Fibroblast of lung (primary cell): ENCODE data around the gene INTS2. TPM values are rescaled to one million over a fixed set of nuclear protein-coding genes. Genes with fewer than 3 reads are reported as not detected.
"Not testable (repeated sequence)": the region's sequence is repeated elsewhere in the genome, so short reads cannot be mapped to it uniquely, and the experiment has no call there.

Experiments
- DNase-seq, 2 donors: peaks; one replicate each; pipeline versions ENCODE4 v3.0.0 to v3.0.0-alpha.2; 2010; ENCODE audit warnings: low read depth in 2 of 2
- H2AFZ ChIP-seq: 2 replicates; pipeline ENCODE4 v1.5.1; 2012; ENCODE audit warnings: low read length, control low read depth, inconsistent platforms
- H3K27ac ChIP-seq: 2 replicates; pipeline ENCODE4 v1.5.1; 2011; ENCODE audit warnings: low read length, control low read depth; ENCODE audit not compliant: insufficient read depth
- H3K27me3 ChIP-seq: 2 replicates; pipeline ENCODE4 v1.5.1; 2011; ENCODE audit warnings: mild to moderate bottlenecking, low read length; ENCODE audit not compliant: control insufficient read depth, insufficient read depth
- H3K36me3 ChIP-seq: 2 replicates; pipeline ENCODE4 v1.5.1; 2011; ENCODE audit warnings: low read length; ENCODE audit not compliant: control insufficient read depth, insufficient read depth
- H3K4me1 ChIP-seq: 2 replicates; pipeline ENCODE4 v1.5.1; 2011; ENCODE audit warnings: low read length; ENCODE audit not compliant: control insufficient read depth, insufficient read depth; ENCODE audit errors: extremely low read depth
- H3K4me2 ChIP-seq: 2 replicates; pipeline ENCODE4 v1.5.1; 2011; ENCODE audit warnings: low read length, control low read depth; ENCODE audit not compliant: insufficient read depth; ENCODE audit errors: extremely low read depth
- H3K4me3 ChIP-seq, 4 experiments: fragments of 200-600 bp in 1 of 4; sonication (generic) in 1 of 4; replicated peaks in 1 of 4; 2 replicates each; pipeline ENCODE4 v1.5.1; 2011 to 2016; ENCODE audit warnings: low read length in 4 of 4, low read depth in 3 of 4, mild to moderate bottlenecking in 3 of 4, control low read depth in 2 of 4, inconsistent platforms in 1 of 4, mixed read lengths in 1 of 4; ENCODE audit not compliant: insufficient read depth in 1 of 4; ENCODE audit errors: control extremely low read depth in 1 of 4
- H3K79me2 ChIP-seq: 2 replicates; pipeline ENCODE4 v1.5.1; 2012; ENCODE audit warnings: mild to moderate bottlenecking, low read length, inconsistent platforms; ENCODE audit not compliant: control insufficient read depth, insufficient read depth
- H3K9ac ChIP-seq: 2 replicates; pipeline ENCODE4 v1.5.1; 2011; ENCODE audit warnings: mild to moderate bottlenecking, low read length, control low read depth; ENCODE audit not compliant: insufficient read depth
- H3K9me3 ChIP-seq: 2 replicates; pipeline ENCODE4 v1.5.1; 2012; ENCODE audit warnings: low read depth, low read length; ENCODE audit not compliant: control insufficient read depth, insufficient read depth
- H4K20me1 ChIP-seq: 2 replicates; pipeline ENCODE4 v1.5.1; 2011; ENCODE audit warnings: low read length; ENCODE audit not compliant: control insufficient read depth, insufficient read depth; ENCODE audit errors: extremely low read depth
- CTCF ChIP-seq, 2 donors: IDR thresholded peaks in 1 of 2; conservative IDR thresholded peaks in 1 of 2; 1 replicate in 1 of 2; 2 replicates in 1 of 2; pipeline ENCODE4 v1.5.1; 2011 to 2012; ENCODE audit warnings: low read length in 2 of 2, control low read depth in 1 of 2, inconsistent platforms in 1 of 2, low read depth in 1 of 2, mild to moderate bottlenecking in 1 of 2
- EZH2 ChIP-seq: IDR thresholded peaks from 2 replicates; pipeline ENCODE4 v1.5.1; 2012; ENCODE audit warnings: low read length, control low read depth, mild to moderate bottlenecking; ENCODE audit errors: missing control alignments
- polyA plus RNA-seq, 2 donors: library from polyadenylated mRNA; depleted of rRNA in 1 of 2; stranded (reverse) in 1 of 2; unstranded in 1 of 2; fragments of >200 nt; gene quantifications; 2 replicates each; pipeline ENCODE4 v1.2.1, GENCODE V29; 2011 to 2012; ENCODE audit warnings: missing spikeins in 1 of 2
- total RNA-seq: library from RNA; depleted of rRNA; stranded (reverse); fragments of >200 nt; gene quantifications from 2 replicates; pipeline ENCODE4 v1.2.1, GENCODE V29; 2014

INTS2 gene
- total and polyA plus RNA-seq, 2 donors (not counting 1 experiment from before 2014, with no cell fraction given): 9.3 to 16.0 TPM

GRCh38 chr17:61825448-61826137 is 102.2 kb downstream of the INTS2 start:
- no peak overlapping the region for H2AFZ ChIP-seq
- H3K27ac ChIP-seq: no peak overlapping the region
- no peak overlapping the region for H3K4me2 ChIP-seq
- no peak overlapping the region for H3K9ac ChIP-seq
- no peaks in the 10 kb centered on the region for H3K9me3 ChIP-seq
- no peaks in the 10 kb centered on the region for H4K20me1 ChIP-seq
- TF ChIP-seq CTCF (conservative IDR thresholded peaks at IDR 0.05 in 1 of 2, IDR thresholded peaks at IDR 0.05 in 1 of 2; ENCODE audit: low read depth in 1 of 2, low read length in 2 of 2): no peak
- no peak for TF ChIP-seq EZH2
- H3K27me3 ChIP-seq: no peaks in the 10 kb centered on the region
- no peaks in the 10 kb centered on the region for H3K36me3 ChIP-seq
- no peak overlapping the region for H3K4me3 ChIP-seq
- H3K4me1 ChIP-seq: no peaks in the 10 kb centered on the region
- H3K79me2 ChIP-seq: no peaks in the 10 kb centered on the region
- DNase-seq: no peak

- Histone ChIP-seq H4K20me1 (no peaks in the 10 kb centered on the region), H3K9ac (no peak overlapping the region), H3K9me3 (no peaks in the 10 kb centered on the region), H3K27ac (no peak overlapping the region), H3K4me3 (no peak overlapping the region), H3K4me2 (no peak overlapping the region), H3K79me2 (no peaks in the 10 kb centered on the region), H3K36me3 (no peaks in the 10 kb centered on the region), H3K27me3 (no peaks in the 10 kb centered on the region), H3K4me1 (no peaks in the 10 kb centered on the region), H2AFZ (no peak overlapping the region)
- no peak for DNase-seq
- no peak for TF ChIP-seq CTCF (conservative IDR thresholded peaks at IDR 0.05 in 1 of 2, IDR thresholded peaks at IDR 0.05 in 1 of 2; ENCODE audit: low read depth in 1 of 2, low read length in 2 of 2)
- TF ChIP-seq EZH2: no peak
Observed at GRCh38 chr17:61822326-61823285, 105.2 kb downstream of the INTS2 start.

- Histone ChIP-seq H3K4me1 (no peaks in the 10 kb centered on the region), H3K27ac (no peak overlapping the region), H3K4me3 (no peak overlapping the region), H3K36me3 (no peaks in the 10 kb centered on the region), H3K9ac (no peak overlapping the region), H4K20me1 (no peaks in the 10 kb centered on the region), H3K9me3 (no peaks in the 10 kb centered on the region), H2AFZ (no peak overlapping the region), H3K27me3 (no peaks in the 10 kb centered on the region), H3K4me2 (no peak overlapping the region), H3K79me2 (no peaks in the 10 kb centered on the region)
- DNase-seq: no peak
- TF ChIP-seq CTCF (conservative IDR thresholded peaks at IDR 0.05 in 1 of 2, IDR thresholded peaks at IDR 0.05 in 1 of 2; ENCODE audit: low read depth in 1 of 2, low read length in 2 of 2) (no peak), EZH2 (no peak)
Observed at GRCh38 chr17:61821655-61822054, 106.1 kb downstream of the INTS2 start.

GRCh38 chr17:61819265-61819664 is 108.5 kb downstream of the INTS2 start:
- not testable (repeated sequence) for H3K79me2 ChIP-seq, DNase-seq, H3K27me3 ChIP-seq, H3K4me3 ChIP-seq, H3K9me3 ChIP-seq, H4K20me1 ChIP-seq, H3K27ac ChIP-seq, H2AFZ ChIP-seq, H3K4me1 ChIP-seq, H3K4me2 ChIP-seq, H3K9ac ChIP-seq, H3K36me3 ChIP-seq
